ENCODE data around the gene DNAH11.
"Not testable (repeated sequence)": the region's sequence is repeated elsewhere in the genome, so short reads cannot be mapped to it uniquely, and the experiment has no call there.

DNAH11 gene

DNA sequence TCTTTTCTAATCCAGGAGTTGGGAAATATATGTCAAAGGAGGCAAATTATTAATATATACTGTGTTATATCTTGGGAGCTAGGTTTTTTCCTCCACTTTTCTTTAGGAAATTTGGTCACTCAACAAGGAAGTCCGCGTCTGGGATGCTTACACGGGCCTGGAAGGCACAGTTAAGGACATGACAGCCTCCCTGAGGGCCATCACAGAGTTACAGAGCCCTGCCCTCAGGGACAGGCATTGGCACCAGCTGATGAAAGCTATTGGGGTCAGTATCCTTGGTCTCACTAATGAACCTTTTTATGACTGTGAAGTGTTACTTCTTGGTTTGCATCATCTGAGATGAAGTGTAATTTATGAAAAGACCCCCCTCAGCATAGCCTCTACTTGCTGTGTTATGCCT, 74.7 kb downstream of the DNAH11 start:
- DNase-seq (ENCODE audit: low read depth) = no peak

DNA sequence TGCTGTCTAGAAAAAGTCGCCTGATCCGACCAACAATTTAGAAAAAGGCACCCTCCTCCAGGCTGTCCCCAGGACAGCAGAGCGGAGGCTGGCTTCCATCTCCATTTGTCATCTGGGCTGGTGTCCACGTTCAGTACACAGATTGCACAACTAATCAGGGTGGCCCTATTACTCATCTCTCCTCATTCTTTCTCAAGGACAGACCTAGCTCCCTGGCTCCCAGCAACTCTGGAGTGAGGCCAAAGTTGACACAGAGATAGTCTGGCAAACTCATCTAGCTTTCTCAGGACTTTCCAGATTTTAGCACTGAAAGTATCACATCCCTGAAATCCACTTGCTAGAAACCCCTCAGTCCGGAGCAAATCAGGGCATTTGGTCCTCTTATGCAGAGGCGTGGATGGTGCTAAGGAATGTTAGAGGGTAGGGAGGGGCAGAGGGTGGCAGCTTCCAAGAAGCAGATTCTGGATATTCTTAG, 75.1 kb downstream of the DNAH11 start:
- DNase-seq (ENCODE audit: low read depth) = peak; percentile 82

DNA sequence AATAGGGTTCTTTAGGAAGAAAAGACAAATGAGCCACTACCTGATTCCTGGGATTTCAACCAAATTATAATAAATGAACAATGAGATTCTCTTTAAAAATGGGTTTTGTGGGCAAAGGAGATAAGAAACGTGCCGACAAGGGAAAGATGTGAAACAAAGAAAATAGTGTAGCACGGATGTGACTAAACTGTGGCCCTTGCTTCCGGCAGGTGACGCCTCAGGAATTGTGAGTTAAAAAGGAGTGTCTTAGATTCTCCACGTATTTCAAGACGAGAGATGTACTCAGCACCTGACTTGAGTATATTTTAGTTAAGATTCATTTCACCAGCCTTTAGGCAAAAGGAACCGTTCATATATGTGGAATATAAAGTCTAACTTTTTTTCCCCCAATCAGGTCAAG, 75.9 kb downstream of the DNAH11 start:
- no peak for DNase-seq (ENCODE audit: low read depth)

DNA sequence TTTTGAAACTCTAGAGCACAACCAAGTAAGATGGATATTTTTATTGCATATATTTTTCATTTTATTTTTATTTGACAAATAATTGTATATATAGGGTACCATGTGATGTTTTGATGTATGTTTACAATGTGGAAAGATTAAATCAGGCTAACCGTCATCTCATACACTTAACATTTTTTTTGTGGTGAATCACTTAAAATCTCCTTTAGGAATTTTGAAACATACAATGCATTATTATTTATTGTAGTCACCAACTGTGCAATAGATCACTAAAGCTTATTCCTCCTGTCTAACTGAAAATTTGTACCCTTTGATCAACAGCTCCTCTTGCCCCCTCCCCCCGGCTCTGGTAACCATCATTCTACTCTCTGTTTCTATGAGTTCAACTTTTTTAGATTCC, 77.2 kb downstream of the DNAH11 start:
- DNase-seq (ENCODE audit: low read depth) = peak; percentile 52

DNA sequence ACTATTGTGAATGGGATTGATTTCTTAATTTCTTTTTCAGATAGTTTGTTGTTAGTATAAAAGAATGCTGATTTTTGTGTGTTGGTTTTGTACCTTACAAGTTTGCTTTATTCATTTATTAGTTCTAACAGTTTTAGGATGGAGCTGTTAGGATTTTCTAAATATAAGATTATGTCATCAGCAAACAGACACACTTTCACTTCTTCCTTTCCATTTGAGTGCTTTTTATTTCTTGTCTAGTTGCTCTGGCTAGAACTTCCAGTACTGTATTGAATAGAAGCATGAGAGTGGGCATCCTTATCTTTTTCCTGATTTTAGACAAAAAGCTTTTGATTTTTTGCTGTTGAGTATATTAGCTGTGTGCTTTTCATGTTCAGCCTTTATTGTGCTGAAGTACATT, 81.5 kb downstream of the DNAH11 start:
- DNase-seq (ENCODE audit: low read depth) = no peak

DNA sequence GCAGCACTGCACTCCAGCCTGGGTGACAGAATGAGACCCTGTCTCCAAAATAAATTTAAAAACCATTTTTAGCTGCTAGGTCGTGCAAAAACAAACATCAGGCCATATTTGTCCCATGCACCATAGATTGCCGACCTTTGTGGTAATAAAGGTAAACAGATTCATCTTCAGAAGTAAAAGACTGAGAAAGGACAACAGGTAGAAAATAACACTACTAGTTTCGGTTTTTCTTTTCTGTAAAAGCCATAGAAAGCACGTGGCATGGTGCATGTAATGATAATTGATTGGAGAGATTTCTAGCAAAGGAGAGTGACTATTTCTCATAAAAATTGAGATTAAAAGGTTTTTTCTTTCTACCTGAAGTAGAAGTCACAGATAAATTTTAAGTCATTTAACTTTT, 93.9 kb downstream of the DNAH11 start:
- DNase-seq (ENCODE audit: low read depth) = no peak

DNA sequence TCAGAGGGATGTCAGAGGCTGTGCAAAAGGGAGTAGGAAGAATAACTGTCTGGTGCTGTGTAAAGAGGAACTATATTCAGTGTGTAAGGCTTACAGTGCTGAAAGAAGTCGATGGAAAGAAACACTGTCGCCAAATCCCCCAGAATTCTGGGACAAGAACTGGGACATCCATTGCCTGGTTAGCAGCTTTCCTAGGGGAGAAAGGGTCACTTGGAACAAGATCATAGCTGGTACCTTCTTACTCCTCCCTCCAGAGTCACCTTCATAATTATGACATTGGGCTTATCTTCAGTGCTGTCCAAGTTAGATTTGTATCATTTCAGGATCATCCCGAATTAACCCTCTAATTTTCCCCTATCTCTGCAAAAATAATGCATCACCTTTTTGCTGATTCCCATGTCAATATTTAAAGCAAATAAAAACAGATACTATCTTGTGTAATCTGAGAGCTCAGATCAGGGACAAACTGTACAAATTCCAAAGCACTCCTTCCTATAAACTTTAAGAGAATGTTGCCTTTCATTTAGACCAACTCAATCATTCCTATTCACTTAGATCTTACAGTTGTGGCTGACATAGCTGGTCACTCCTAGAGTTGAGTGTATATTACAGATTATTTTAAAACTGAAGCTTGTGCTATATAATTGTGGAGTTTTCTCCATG, 96.5 kb downstream of the DNAH11 start:
- no peak for DNase-seq (ENCODE audit: low read depth)

DNA sequence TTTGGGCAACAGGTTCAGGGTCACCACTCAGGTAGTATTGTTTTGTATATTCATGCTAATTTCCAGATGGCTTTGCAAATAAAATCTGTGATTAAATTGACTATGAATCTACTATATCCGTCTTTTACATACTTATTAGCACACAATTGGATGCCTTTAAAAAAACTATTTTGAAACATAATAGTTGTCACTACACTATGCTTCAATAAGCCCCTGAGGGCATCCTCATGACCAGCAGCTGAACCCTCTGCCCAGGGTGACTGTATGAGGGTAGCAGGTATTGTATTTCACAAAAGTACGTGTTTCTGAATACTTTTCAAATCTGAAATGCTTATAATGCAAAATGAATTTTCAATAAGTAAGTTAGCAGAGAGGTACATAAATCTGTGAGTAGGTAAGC, 97.3 kb downstream of the DNAH11 start:
- DNase-seq (ENCODE audit: low read depth) = peak; percentile 2

DNA sequence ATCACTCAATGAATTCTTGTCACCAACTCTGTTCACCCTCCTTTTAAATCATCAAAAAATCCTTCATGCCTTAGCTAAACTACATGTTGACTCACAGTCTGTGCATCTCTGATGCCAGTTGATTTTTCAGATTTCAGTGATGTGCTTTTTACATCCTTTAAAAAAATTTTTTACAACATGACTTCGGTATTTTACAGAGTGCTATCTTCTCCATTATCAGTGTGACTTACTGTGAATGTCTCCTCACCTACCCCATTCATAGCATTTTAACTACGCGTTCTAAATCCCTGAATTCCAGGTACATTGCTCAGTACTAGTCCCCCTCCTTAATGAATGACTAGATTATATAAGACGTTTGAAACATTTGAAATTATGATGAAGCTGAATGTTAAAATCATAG, 98.7 kb downstream of the DNAH11 start:
- DNase-seq (ENCODE audit: low read depth) = peak; percentile 1

DNA sequence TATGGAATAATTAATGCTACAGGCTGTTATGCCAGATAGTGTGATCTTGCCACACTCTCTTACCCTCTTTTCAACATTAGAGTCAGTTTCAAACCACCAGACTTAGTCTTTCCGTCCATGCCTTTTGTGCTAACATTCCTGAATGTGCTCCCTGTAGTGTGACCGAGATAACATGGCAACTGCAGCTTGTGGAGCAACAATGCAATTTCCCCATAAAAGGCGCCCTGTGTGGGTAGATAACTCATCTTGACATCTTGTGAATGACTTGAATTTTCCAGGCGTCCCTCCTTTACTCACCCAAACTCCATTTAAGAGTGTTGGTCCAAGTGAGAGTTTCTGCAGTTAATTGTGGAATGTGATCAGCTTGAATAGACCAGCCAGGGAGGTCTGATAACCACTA, 99.6 kb downstream of the DNAH11 start:
- no peak for DNase-seq (ENCODE audit: low read depth)

DNA sequence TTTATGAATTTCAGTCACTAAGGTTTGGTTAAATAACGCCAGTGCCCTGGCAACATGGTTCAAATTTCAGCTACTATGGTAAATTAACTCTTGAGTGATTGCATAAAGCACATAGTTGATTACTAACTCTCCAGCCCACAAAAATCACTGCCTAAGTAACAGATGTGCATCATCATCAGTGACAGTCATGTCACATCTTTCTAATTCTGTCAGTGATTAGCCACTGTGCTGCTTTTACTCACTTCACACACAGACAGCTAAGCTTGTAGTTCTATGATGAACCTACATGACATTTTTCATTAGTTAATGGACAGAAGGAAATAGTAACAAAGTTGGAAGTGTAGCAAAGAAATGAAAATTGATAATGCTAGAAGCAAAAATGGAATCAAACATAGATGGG, 108.9 kb downstream of the DNAH11 start:
- no peak for DNase-seq (ENCODE audit: low read depth)

DNA sequence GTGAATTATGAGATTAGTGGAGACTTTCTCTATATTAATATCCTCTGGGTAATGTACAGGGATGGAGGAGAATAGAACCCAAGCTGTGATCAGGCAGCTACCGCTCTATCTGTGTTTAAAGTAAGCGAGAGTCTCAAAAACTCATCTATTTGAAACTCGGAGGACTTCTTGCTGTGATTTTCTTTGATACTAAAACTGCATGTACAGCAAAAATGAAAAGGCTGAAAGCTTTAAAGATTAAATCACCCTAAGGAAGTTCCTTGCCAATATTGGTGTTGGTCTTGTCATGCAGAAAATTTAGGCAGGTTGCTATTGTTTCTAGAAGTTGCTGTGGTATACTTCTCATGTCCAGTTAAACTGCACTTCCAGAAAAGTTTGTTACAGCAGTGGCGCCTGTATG, 110.8 kb downstream of the DNAH11 start:
- DNase-seq (ENCODE audit: low read depth) = no peak

DNA sequence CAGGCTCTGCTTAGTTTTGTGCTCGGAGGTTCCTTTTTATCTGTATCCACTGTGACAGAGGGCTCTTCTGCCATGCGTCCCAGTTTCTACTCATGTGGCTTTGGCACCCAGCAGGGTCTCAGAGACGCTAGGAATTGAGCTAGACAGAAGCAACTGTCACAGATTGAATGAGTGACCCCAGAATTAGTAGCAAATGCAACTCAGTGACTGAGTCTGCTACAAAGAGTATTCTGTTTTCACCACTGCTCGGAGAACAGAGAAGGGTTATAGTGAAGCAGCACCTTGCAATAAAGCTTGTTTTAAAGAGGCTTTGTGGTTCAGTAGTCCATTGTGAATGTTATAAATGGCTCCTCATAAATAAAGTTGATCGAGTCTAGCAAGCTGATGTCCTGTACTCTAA, 113.2 kb downstream of the DNAH11 start:
- DNase-seq (ENCODE audit: low read depth) = no peak

DNA sequence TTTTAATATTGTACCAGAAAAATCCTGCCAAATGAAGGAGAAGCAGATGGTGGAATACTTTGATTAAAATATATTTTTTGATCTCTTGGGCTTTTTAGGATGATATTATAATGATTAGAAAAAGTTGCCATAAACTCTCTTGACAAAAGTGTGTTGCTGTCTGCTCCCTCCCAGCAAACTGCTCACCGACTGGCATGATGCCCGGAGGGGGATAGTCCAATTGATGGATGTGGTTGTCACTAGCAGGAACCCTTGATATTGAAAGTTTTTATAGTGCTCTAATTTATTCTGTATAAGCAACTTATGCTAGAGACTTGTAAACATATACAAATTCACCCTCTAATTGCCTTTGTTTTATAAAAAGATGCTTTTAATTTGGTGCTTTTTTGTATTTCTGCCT, 114.0 kb downstream of the DNAH11 start:
- no peak for DNase-seq (ENCODE audit: low read depth)

DNA sequence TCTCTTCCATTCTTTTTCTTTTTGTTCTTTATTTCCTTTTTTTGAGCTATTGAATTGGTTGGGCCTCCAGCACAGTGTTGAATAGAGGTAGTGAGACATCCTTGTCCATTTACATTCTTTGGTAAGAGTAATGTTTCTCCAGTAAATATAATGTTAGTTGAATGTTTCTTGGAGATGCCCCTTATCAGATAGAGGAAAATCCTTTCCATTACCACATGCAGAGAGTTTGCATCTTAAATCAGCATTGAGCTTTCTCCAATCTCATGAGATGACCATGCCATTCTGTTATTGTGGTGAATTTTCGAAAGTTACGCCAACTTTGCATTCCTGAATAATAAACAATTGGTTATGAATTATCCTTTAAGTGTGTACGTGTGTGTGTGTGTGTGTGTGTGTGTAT, 127.7 kb downstream of the DNAH11 start:
- no peak for DNase-seq (ENCODE audit: low read depth)

DNA sequence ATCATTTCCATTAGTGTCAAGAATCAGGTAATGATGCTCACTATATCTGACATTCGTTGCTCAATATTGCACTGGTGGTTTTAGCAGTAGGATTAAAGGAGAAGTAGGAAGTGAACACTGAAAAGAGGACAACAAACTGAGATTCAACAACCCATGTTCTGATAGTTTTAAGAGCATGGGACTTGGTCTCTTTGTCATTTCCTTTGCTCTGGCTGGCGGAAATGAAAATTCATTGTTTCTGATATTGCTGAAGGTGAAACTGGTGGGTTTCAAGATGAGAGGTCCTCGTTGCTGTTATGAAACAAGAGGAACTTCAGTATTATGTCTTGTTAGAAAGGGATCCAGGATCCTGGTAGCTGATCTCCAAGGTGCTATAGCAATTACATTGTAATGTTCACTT, 129.0 kb downstream of the DNAH11 start:
- no peak for DNase-seq (ENCODE audit: low read depth)

DNA sequence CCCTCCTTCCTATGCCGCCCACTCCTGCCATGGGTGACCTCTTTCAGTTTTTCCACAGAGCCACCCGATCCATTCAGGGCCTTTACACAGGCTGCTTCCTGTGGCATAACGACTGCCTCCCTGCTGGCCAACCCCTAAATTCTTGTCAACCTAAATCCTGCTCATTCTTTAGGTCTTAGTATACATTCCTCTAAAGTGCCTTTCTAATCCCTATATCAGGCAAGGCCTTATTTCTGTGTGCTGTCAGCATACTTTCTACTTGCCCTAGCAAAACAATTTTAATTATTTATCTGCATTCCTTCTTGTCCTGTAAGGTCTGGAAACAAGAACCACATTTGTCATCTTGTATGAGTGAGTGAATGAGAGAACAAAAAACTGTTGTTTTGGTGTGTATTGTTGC, 132.4 kb downstream of the DNAH11 start:
- no peak for DNase-seq (ENCODE audit: low read depth)

DNA sequence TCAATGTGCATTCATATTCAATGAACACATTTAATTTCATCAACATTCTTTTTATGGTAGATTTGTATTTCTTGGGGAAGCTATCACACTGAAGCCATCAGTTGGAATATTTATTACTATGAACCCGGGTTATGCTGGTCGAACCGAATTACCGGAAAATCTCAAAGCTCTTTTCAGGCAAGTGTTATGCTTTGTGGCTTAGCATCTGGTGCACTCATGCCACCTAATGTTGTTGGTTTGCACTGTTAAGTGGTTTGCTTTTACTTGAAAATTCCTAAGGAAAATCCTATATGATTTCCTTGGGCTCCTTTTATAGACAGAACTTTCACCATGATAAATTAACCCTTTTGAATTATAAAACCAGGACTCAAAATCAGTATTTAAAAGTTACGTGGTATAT, 147.9 kb downstream of the DNAH11 start:
- peak; percentile 1 for DNase-seq (ENCODE audit: low read depth)

DNA sequence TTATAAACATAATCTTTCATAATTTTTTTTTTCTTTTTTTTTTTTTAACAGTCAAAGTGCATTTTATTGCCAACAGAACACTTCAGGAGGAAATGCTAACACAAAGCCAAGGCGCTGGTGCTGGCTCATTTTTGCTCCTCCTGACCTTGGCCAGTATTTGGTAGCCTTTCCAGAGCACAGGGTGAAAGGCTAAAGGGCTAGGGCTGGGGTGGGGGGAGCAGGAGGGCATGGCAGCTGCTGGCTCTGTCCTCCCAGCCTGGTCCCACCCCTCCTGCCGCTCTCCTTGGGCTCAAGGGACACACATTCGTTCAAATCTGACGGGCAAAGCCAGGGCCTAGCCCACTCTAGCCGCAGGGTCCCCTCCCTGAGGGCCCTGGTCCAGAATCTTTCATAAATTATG, 148.3 kb downstream of the DNAH11 start:
- not testable (repeated sequence) for DNase-seq (ENCODE audit: low read depth)

DNA sequence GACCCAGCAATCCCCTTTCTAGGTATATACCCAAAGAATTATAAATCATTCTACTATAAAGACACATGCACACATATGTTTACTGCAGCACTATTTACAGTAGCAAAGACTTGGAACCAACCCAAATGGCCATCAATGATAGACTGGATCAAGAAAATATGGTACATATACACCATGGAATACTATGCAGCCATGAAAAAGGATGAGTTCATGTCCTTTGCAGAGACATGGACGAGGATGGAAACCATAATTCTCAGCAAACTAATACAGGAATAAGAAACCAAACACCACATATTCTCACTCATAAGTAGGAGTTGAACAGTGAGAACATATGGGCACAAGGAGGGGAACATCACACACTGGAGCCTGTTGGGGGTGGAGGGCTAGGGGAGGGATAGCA, 157.7 kb downstream of the DNAH11 start:
- not testable (repeated sequence) for DNase-seq (ENCODE audit: low read depth)

DNA sequence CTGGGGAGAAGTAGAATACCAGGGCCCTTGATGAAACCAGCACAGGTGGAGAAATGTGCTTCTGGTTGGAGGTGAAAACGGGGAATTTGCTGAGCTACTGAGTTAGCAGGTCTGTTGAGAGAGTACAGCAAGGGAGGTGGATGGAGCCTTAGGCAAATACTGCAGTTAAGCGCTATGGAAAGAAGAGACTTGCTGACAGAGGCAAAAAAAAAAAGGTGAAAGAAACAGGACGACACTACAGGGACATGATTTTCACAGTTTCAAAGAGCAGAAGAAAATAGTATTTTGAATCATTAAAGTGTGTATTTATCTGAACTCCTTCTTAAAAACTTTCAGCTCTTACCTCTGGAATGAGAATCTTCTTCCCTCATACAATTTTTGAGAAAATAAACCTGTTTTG, 159.5 kb downstream of the DNAH11 start:
- no peak for DNase-seq (ENCODE audit: low read depth)

DNA sequence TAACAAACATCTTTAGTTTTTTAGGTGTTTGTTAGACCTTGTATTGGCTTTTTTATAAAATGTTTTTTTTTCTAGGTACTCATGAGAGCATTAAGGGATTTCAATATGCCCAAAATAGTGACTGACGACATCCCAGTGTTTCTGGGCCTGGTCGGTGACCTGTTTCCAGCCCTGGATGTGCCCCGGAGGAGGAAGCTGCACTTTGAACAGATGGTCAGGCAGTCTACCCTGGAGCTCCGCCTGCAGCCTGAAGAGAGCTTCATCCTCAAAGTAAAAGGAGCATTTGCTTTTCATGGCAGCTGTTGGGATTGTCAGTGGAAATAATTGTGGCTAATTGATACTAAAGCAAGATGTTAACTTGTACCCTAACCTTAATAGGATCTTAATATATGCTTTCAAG, 161.5 kb downstream of the DNAH11 start:
- DNase-seq (ENCODE audit: low read depth) = no peak

DNA sequence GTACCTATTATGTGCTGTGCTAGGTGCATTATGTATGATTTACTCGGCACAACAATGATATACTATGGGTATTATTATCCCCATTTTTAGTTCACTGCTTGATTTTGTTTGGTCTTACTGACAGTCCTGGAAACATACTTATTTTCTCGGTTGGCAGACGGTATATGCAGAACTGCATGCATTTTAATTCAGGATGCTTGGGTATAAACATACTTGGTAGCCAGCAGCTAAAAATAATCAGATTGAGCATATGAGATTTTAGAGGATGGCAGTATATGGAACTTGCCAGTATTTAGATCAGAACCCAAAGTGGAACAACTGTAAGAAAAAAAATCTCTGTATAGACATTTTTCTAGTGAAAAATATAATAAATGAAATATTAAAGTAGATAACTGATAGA, 163.3 kb downstream of the DNAH11 start:
- DNase-seq (ENCODE audit: low read depth) = no peak

DNA sequence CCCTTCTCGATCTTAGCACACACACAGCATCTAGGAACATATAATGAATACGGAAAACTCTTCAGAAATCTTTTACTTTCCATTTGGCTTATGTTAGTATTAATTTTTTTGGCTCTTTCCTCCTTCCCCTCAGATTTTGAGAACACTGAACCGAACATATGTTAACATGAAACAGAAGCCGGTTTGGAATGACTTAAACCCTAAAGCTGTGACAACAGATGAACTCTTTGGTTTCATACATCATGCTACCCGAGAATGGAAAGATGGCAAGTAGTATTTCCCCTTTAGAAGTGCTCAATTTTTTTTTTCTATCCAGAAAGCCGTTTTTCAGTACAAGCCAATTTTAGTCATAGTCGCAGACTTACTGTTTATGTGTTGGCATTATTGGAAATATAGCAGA, 164.7 kb downstream of the DNAH11 start:
- no peak for DNase-seq (ENCODE audit: low read depth)

DNA sequence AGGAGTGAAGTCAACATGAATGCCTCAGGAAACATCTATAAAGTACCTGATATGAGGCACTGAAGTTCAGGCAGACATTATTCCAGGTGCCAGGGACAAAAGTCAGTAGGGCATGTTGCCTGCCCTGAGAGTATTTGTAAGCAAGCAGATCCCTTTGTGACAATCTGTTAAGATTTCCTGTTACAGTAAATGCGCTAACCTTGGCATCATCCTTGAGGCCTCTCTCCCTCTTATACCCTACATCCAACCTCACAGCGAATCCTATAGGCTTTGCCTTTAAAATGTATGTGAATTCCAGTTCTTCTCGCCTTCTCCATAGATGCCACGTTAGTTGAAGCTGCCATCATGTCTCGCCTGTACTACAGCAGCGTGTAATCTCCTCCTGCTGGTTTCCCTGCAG, 165.3 kb downstream of the DNAH11 start:
- no peak for DNase-seq (ENCODE audit: low read depth)

Measured in ELR (cell line).